HTR-8/SVneo (cell line): ENCODE results near the gene TRIM33.
"Not testable (repeated sequence)": the region's sequence is repeated elsewhere in the genome, so short reads cannot be mapped to it uniquely, and the experiment has no call there.

Source experiments
- DNase-seq: peaks from one replicate; pipeline ENCODE4 v3.0.0; 2011; ENCODE audit warnings: low spot score, mixed read lengths; ENCODE audit not compliant: insufficient read length
- FAIRE-seq: peaks from 2 replicates; lab custom pipeline; 2011; peaks lifted over from hg19 to GRCh38; lab: Jason Lieb, UNC

Gene TRIM33

DNA sequence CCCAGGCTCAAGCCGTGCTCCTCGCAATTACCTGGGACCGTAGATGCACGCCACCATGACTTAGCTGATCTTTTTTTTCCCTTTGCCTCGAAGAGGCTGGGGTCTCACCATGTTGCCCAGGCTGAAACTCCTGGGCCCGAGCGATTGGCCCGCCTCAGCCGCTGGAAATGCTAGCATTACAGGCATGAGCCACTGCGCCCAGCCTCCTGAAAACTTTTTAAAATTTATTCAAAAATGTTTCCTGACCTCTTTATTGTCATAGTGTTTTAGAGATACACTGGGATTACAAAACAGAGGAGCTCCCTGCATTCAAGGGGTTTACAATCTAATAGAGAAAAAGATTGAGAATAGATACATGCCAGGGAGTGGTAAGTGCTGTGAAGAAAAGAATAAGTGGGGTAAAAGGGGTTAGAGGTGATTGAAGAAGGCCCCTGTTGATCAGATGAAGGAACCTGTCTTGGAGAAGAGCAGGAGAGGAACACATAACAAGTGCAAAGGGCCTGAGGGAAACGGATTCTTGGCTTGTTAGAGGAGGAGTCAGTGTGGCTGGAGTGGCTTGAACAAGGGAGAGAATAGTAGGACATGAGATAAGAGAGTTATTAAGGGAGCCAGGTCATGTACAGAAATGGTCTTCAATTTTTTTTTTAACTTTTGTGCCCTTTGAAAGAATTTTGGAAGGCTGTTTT lies 1.7 kb upstream of the TRIM33 start:
- DNase-seq (no peak), FAIRE-seq (no peak)

DNA sequence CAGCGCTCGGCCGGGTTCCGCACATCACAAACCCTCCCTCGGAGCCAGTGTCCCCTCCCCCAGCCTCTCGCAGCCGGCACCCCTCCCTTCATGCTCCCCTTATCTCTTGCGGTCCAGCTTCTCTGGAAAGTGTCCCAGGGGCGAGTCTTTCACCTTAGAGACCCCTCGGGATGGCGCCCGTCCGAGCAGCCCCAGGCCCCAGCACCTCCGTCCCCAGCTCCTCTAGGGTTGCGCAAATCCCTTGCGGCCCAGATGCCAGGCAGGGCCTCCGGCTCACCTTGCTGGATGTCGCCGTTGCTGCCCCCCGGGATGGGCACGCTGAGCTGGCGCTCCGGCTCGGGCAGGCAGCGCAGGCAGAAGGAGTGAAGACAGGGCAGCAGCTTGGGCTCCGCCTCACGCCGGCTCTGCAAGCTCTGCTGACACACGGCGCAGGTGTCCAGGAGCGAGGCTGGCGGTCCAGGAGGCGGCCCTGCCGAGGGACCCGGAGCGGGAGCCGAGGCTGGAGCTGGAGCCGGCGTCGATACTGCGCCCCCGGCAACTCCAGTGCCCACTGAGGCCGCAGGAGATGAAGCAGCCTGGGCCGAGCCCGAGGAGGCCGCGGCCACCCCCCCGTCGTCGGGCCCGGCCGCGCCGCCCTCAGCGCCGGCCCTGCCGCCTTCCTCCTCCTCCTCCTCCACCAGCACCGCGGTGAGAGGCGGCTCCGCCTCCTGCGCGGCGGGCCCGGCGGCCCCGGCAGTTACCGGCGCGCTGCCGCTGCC lies 550 bp downstream of the TRIM33 start:
- FAIRE-seq, result no peak
- no peak for DNase-seq

DNA sequence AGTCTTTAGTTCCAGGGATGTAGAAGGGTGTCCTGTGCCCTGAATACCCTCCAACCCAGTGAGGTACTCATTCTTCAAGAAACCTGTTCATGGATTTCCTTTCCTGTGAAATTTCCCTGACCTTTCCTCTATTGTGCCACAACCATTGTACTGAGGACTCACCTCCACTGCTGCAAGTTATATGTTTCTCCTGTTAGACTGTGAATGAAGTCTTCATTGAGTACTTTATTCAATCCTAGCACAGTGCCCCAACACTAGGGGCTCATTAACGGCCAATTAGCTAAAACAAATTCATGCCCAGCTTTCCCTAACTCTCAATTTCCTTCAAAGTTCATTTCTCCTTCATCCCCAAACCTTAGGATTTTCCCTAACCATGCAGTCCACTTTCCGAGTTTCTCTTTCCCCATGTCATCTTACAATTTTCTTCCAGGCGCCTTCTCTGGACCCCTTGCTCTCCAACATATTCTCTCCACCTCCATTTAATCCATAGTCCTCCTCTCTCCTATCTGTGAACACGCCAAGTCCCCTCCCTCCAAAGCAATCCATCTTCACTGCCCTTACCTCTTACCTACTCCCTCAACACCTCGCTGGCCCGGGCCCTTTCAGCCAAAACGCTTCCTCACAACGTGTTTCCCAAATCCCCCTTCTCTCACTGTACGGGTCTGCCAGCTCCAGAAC lies 1.3 kb downstream of the TRIM33 start:
- FAIRE-seq (no peak), DNase-seq (no peak)

DNA sequence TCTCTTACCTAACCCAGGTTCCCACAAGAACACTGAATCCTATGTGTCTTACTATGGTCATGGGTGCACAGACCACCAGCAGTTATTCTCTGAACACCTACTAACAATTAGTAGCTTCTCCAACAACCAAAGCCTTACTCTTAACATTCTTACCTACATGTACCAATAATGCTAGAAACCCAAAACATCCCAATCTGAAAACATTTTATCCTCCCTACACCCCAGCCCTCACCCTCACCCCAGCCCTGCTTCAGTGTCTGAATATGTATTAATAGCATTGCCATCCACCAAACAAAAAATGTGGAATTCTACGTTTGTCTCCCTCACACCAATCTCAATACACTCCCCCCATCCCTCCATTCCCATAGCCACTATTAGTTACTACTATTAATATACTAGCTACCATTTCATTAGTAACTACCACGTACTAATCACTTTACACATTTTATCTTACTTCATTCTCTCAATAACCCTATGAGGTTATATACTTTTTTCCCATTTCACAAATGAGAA lies 2.6 kb downstream of the TRIM33 start:
- FAIRE-seq (no peak), DNase-seq (no peak)

- FAIRE-seq, result no peak
- no peak for DNase-seq
Measured at GRCh38 chr1:114507513-114507912, 3.5 kb downstream of the TRIM33 start.

GRCh38 chr1:114505148-114505561 lies 5.8 kb downstream of the TRIM33 start:
- DNase-seq, result no peak
- no peak for FAIRE-seq

- DNase-seq (no peak), FAIRE-seq (no peak)
Measured at GRCh38 chr1:114503916-114504422, 7.0 kb downstream of the TRIM33 start.

DNA sequence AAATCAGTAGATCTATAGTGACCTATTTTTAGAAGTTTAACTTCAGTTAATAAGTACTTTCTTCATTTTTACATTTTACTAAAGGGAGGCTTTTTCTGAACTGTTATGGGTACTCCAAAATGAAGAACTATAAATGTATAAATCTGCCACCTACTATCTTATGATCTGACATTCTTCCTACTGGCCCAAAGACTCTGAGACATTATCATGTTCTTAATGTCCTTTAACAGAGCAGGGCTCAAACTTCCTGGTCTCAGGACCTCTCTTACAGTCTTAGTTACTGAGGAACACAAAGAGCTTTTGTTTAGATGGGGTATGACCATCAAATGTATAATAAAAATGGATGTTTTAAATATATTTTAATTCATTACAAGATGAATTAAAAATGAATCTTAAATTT lies 8.9 kb downstream of the TRIM33 start:
- no peak for FAIRE-seq
- DNase-seq, result no peak

DNA sequence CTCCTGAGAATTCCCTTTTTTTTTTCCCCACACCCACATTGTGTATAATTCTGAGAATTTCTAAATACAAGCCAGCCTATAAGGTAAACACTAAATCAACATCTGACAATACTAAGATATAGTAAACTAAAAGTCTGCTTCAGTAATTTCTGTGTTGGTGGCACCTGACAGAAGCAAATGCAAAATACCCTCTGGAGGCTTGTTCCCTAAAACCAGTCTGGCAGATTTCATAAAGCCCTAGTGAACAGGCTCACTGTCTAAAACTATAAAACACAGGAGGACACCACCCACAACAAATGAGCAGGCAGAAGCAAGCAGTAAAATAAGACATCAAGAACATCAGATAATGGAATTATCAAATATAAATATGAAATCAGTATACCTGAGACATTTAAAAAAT lies 11.5 kb downstream of the TRIM33 start:
- DNase-seq (no peak), FAIRE-seq (no peak)

DNA sequence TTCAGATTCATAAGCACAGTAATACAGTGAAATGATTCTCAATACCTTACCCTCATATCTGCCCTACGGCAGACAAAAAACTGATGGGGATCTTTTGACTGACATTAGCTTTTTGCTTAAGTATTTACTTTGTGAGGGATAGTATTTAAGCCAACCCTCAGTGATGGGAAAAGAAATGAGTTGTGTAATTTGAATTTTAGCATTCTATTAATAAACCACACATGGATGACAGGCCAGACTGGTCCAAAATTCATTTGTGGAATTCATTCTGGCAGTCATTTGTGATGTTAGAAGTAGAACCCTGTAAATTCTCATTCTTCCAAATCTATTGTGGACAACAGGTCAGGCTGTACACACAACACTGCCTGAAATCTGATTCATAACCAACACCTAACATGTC lies 14.9 kb downstream of the TRIM33 start:
- FAIRE-seq, result no peak
- no peak for DNase-seq

- DNase-seq, result no peak
- FAIRE-seq, result no peak
Measured at GRCh38 chr1:114495486-114495885, 15.5 kb downstream of the TRIM33 start.

GRCh38 chr1:114492978-114493377 lies 18.0 kb downstream of the TRIM33 start:
- DNase-seq (no peak), FAIRE-seq (no peak)

- DNase-seq, result no peak
- FAIRE-seq, result no peak
Measured at GRCh38 chr1:114490274-114490693, 20.7 kb downstream of the TRIM33 start.

GRCh38 chr1:114488739-114489138 lies 22.3 kb downstream of the TRIM33 start:
- DNase-seq (no peak), FAIRE-seq (no peak)

- no peak for DNase-seq
- FAIRE-seq, result no peak
Measured at GRCh38 chr1:114485286-114485685, 25.7 kb downstream of the TRIM33 start.

GRCh38 chr1:114482585-114482984 lies 28.4 kb downstream of the TRIM33 start:
- no peak for FAIRE-seq
- DNase-seq, result no peak

DNA sequence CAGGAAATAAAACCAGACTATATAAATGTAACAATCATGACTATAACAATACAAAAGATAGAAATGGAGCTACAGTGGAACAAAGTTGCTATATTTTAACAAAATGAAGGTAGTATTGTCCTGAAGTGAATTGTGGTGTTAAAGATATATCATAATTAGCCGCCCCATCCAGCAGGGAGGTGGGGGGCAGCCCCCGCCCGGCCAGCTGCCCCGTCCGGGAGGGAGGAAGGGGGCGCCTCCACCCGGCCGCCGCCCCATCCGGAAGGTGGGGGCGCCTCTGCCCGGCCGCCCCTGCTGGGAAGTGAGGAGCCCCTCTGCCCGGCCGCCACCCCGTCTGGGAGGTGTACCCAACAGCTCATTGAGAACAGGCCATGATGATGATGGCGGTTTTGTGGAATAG lies 31.4 kb downstream of the TRIM33 start:
- DNase-seq, FAIRE-seq: not testable (repeated sequence)

GRCh38 chr1:114479134-114479533 lies 31.9 kb downstream of the TRIM33 start:
- DNase-seq (no peak), FAIRE-seq (no peak)

DNA sequence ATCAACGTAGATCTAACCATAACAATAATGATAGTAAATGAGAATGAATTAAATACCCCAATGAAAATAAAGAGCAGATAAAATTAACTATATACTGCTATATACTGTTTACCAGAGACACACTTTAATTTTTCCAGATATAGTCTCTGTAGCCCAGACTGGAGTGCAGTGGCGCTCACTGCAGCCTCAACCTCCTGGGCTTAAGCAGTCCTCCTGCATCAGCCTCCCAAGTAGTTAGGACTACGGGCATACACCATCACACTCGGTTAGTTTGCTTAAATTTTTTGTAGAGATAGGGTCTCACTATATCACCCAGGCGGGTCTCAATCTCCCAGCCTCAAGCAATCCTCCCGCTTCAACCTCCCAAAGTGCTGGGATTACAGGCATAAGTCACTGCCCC lies 37.2 kb downstream of the TRIM33 start:
- DNase-seq, result no peak
- no peak for FAIRE-seq

- FAIRE-seq, result no peak
- DNase-seq, result no peak
Measured at GRCh38 chr1:114472408-114472807, 38.6 kb downstream of the TRIM33 start.

- DNase-seq (no peak), FAIRE-seq (no peak)
Measured at GRCh38 chr1:114470681-114471080, 40.3 kb downstream of the TRIM33 start.
